Ureter (tissue), 1 donor: ENCODE data around the gene MRI1. TPM values are rescaled to one million over a fixed set of nuclear protein-coding genes. Genes with fewer than 3 reads are reported as not detected.

ENCODE experiments used
- DNase-seq: peaks from one replicate; pipeline ENCODE4 v3.0.0-alpha.2; 2020; ENCODE audit warnings: low spot score
- total RNA-seq: library from RNA; stranded (reverse); gene quantifications from one replicate; pipeline ENCODE4 v1.2.4, GENCODE V29; 2023
- donor health status: DM: yes; HTN: yes; CAD: no.

MRI1 gene
- total RNA-seq, 1 donor from 2014 or later = 50.7 TPM

GRCh38 chr19:13794757-13795589 lies 30.7 kb downstream of the MRI1 start, which contains the start of gene ZSWIM4:
TSS of gene ZSWIM4 (plus strand) at chr19:13795443. CDS start at chr19:13795649, 206 bp downstream.
- DNase-seq = peak; percentile 99

GRCh38 chr19:13795595-13796300 lies 31.4 kb downstream of the MRI1 start:
- DNase-seq = no peak

- DNase-seq = peak; percentile 79
These were observed 32.2 kb downstream of the MRI1 start for GRCh38 chr19:13796301-13797057.

- no peak for DNase-seq
These were observed 32.7 kb downstream of the MRI1 start for GRCh38 chr19:13797058-13797440.

DNA sequence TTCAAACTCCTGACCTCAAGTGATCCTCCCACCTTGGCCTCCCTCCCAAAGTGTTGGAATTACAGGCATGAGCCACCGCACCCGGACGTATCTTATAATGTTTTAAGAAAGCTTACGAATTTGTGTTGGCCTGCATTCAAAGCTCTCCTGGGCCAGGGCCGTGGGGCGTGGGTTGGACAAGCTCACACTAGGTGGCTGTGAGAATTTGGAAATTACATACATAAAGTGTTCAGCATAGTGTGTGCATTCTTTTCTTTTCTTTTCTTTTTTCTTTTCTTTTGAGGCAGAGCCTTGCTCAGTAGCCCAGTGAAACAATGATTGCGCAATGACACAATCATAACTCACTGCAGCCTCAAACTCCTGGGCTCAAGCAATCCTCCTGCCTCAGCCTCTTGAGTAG lies 33.5 kb downstream of the MRI1 start:
- no peak for DNase-seq

DNA sequence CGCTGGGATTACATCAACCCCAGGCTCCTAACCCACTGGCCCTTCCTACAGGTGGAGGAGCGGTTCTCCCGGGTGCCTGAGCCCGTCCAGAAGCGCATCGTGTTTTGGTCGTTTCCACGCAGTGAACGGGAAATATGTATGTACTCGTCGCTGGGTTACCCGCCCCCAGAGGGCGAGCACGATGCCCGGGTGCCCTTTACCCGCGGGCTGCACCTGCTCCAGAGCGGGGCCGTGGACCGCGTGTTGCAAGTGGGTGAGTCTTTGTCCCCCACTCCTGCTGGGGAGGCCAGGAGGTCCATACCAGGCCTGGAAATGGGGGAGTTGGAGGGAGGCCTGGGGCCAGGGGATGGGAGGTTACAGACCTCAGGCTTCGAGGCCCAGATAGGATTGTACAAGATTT lies 35.3 kb downstream of the MRI1 start:
- no peak for DNase-seq

GRCh38 chr19:13803038-13803437 lies 38.7 kb downstream of the MRI1 start:
- DNase-seq = peak; percentile 79

GRCh38 chr19:13804830-13805683 lies 40.7 kb downstream of the MRI1 start:
- DNase-seq = no peak

GRCh38 chr19:13806728-13807127 lies 42.4 kb downstream of the MRI1 start:
- no peak for DNase-seq

DNA sequence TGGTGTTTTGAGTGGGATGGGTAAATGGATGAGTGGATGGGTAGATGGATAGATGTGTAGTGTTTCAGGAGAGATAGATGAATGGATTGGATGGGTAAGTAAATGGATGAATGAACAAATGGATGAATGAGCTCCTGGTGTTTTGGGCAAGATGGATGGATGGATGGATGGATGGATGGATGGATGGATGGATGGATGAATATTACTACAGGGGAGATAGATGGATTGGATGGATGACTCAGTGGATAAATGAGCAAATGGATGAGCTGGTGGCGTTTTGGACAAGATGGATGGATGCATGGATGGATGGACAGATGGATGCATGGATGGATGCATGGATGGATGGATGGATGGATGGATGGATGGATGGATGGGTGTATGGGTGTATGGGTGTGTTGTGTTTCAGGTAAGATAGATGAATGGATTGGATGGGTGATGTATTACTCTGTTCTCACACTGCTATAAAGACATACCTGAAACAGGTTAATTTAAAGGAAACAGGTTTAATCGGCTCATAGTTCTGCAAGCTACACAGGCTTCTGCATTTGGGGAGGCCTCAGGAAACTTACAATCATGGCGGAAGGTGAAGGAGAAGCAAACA lies 43.2 kb downstream of the MRI1 start:
- DNase-seq = no peak

- DNase-seq = no peak
These were observed 44.5 kb downstream of the MRI1 start for GRCh38 chr19:13808856-13809255.

- DNase-seq = no peak
These were observed 48.2 kb downstream of the MRI1 start for GRCh38 chr19:13812544-13812943.

GRCh38 chr19:13813147-13813546 lies 48.8 kb downstream of the MRI1 start:
- DNase-seq = no peak

GRCh38 chr19:13814550-13814949 lies 50.2 kb downstream of the MRI1 start:
- DNase-seq = no peak

DNA sequence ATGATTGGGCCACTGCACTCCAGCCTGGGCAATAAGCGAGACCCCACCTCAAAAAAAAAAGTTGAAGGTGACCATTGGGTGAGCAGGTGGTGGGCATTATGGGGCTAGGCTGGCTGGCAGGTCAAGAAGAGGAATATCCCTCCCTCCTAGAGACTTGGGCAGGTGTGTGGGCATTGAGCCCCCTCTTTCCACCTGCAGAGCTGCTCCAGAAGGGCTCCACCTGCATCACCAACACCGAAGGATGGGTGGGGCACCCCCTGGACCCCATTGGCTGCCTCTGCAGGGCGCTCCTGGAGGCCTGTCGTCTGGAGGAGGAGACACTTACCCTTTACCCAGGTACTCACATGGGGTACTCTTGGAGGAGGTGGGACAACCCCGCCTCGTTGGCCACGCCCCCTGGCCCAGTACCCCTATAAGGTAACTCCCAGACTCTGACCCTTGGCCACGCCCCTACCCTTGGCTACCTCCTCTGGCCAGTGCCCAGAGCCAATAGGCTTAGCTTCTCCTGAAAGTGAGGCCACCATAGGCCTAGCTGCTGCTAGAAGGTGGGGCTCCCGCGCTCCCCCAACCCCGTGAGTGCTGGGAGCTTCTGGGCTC lies 52.8 kb downstream of the MRI1 start:
- no peak for DNase-seq

GRCh38 chr19:13817615-13818371 lies 53.5 kb downstream of the MRI1 start:
- no peak for DNase-seq

GRCh38 chr19:13819238-13819637 lies 54.9 kb downstream of the MRI1 start:
- no peak for DNase-seq

- DNase-seq = no peak
These were observed 57.0 kb downstream of the MRI1 start for GRCh38 chr19:13821292-13821691.

DNA sequence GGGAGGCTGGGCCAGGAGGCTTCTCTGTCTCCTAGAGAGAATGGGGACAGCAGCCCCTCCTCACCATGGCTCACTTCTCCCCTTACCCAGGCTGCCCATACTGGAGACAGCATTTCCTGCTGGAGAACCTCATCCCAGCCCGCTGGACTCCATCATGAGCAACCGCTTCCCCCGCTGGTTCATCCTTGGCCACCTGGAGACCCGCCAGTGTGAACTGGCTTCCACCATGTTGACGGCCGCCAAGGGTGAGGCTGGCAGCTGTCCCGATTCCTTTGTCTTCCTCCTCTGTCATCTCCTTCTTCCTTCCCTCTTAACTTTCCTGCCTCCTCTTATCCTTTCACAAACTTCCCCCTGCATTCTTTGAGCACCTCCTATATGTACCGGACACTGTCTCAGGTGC lies 58.9 kb downstream of the MRI1 start:
- no peak for DNase-seq
